Fibroblast of villous mesenchyme (primary cell): ENCODE measurements around the gene SHF. TPM values are rescaled to one million over a fixed set of nuclear protein-coding genes. Genes with fewer than 3 reads are reported as not detected.

Experiments used
- DNase-seq: peaks from one replicate; pipeline ENCODE4 v3.0.0-alpha.2; 2010; ENCODE audit warnings: low read depth
- H3K4me3 ChIP-seq: 2 replicates; pipeline ENCODE4 v1.5.1; 2011; ENCODE audit warnings: low read depth, mild to moderate bottlenecking, low read length
- CTCF ChIP-seq: IDR thresholded peaks from 2 replicates; pipeline ENCODE4 v1.5.1; 2012; ENCODE audit warnings: low read depth, mild to moderate bottlenecking, low read length; ENCODE audit not compliant: insufficient read depth
- total RNA-seq: library from RNA; depleted of rRNA; stranded (reverse); fragments of >200 nt; gene quantifications from 2 replicates; pipeline ENCODE4 v1.2.3, GENCODE V29; 2012

The SHF gene
- total RNA-seq, 1 donor: 2.6 TPM

- H3K4me3 ChIP-seq: no peak overlapping the region
- DNase-seq: no peak
- TF ChIP-seq CTCF: no peak
These were observed 53.7 kb downstream of the SHF start for GRCh38 chr15:45134046-45134445.

- H3K4me3 ChIP-seq: no peak overlapping the region
- no peak for TF ChIP-seq CTCF
- DNase-seq: no peak
These were observed 54.2 kb downstream of the SHF start for GRCh38 chr15:45133561-45133920.

DNA sequence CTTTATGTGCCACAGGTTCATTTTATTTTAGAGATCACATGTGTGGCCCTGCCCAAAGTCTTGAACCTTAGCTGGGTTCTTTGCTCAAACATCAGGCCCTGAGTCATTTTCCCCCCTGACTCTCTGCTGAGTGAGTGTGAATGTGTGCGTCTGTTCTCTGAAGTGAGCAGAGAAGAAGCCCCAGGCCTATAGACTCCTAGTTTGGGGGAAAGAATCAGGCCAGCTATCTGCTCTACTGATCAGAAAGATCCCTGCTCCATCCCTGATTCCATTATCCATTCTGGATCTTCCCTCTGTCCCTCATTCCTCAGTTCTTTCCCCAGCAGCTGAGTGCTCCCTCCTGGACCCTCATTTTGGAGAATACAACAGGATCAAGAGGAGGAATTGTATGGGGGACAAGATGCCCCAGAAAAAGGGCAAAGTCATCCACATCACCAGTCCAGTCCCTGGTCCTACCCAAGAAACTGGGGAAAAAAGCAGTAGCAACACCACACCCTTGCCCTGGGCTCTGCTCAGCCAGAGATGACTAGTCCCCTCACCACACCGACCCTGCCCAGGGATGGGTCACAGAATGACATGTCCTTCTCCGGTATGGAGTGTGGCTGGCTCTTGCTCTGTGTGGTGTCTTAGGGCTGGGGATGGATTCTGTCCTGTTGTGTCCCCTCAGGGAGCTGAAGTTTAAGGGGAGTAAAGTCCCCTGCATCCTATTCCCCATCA is 54.8 kb downstream of the SHF start:
- DNase-seq: no peak
- H3K4me3 ChIP-seq: no peak overlapping the region
- TF ChIP-seq CTCF: no peak

DNA sequence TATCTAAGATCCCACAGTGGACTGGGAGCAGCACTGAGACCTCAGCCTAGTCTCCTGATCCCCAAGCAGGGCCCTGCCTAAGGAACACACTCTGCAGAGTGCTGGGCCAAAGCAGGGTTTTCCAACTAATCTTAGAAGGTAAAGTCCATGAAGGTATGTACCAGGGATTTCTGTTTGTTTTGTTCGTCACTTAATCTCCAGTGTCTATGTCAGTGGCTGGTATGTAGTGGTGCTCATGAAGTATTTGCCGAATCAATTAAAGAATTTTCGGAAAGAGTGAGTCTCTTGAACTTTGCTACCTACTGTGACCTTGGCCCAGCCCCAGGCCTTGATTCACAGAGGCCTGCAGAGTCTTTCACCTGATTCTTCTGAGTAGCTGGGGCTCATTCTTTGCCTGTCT is 56.3 kb downstream of the SHF start:
- no peak for DNase-seq
- H3K4me3 ChIP-seq: no peak overlapping the region
- TF ChIP-seq CTCF: no peak

DNA sequence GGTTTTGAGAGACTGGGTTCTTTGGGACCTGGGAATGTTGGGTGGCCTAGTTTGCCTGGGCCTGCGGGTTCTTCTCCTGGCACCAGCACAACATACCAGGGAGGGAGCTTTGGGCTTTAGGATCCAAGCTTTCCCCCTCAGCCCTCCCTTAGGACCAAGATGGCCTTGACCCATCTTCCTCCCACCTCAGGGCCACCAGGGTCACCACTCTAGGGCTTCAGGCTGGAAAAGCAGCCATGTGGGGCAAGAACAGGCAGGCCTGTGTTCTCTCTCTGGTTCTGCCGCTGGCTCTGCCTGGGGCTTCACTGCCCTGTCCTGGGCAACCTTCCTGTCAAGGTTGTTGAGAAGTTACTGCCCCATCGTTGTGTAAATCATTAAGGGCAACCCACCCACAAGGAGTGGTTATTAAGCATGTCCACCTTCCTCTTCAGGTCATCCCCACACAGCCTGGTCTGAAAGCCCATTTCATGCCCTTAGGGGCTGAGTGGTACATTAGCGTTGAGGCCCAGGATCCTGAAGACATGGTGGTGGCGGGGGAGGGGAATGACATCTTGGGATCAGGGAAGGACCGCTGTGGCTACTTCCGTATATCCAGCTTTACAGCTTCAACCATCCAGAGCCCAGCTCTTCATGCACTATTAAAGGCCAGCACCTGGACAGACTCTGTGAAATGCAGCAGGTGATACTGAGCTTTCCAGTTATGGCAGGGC is 57.3 kb downstream of the SHF start:
- no peak for TF ChIP-seq CTCF
- no peak overlapping the region for H3K4me3 ChIP-seq
- DNase-seq: no peak

DNA sequence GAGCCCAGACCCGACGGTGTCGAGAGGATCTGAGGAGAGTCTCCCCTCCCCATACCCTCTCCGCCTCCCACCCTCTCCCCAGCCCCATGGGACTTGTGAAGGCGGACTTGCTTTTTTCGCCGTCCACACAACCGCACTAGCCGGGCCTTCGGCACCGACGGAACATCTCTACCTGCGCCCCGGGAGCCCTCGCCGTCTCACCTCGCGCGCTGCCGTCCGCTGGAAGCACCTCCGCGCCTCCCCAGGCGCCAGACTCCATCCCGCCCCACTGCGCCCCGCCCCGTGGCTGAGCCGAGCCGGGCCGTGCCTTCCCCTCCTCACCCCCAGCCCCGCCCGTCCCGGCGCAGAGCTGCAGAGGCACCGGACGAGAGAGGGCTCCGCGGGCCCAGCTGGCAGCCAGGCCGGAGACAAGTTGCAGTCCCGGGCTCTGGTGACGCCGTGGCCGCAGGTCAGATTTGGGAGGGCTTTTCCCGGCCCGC is 58.1 kb downstream of the SHF start, which contains the start of the genes DUOX1 and DUOXA1:
Gene DUOX1, plus strand, starts transcription at position 344 of the 479 bp plus-strand sequence. CDS start 1,973 bp downstream, outside the sequence.
Gene DUOXA1, minus strand, starts transcription at position 229 of the 479 bp plus-strand sequence. CDS start 6,865 bp downstream, outside the sequence.
- DNase-seq: no peak
- no peak for TF ChIP-seq CTCF
- H3K4me3 ChIP-seq: no peak within 1 kb of the TSS
